PC-3 (cell line): Measurements from ENCODE around the gene SH3BGR. TPM values are rescaled to one million over a fixed set of nuclear protein-coding genes. Genes with fewer than 3 reads are reported as not detected.

Source experiments
- ATAC-seq: fragments of 200-7000 bp; cut with Tn5 transposase; 2 replicates; pipeline ENCODE4 v1.9.1; 2020; ENCODE audit warnings: mild to moderate bottlenecking, moderate library complexity
- BruUV-seq: library from RNA; stranded (reverse); fragments of 400-500 nt; replicated peaks from 2 replicates; lab custom pipeline; 2021; lab: Mats Ljungman, UMichigan
- CTCF ChIA-PET: fragments of 300-600 bp; sonication (Branson Sonifier 250); formaldehyde crosslinking; loops from one replicate; lab custom pipeline; 2022; ENCODE audit warnings: antibody characterized with exemption; lab: Charles Lee
- POLR2A ChIA-PET: fragments of 300-600 bp; sonication (Branson Sonifier 250); formaldehyde crosslinking; loops from one replicate; lab custom pipeline; 2022; ENCODE audit warnings: antibody characterized with exemption; ENCODE audit not compliant: unreplicated experiment; lab: Charles Lee
- DNase-seq: peaks from one replicate; pipeline ENCODE4 v3.0.0-alpha.2; 2015
- H2AFZ ChIP-seq: fragments of 300-600 bp; sonication (generic); 2 replicates; pipeline ENCODE4 v1.6.0; 2016; ENCODE audit warnings: antibody characterized with exemption, low read length
- H3F3A ChIP-seq: fragments of 300-600 bp; sonication (generic); one replicate; pipeline ENCODE4 v1.6.0; 2017; ENCODE audit warnings: antibody characterized with exemption, low read length, control low read depth, mild to moderate bottlenecking; ENCODE audit not compliant: unreplicated experiment
- H3K27ac ChIP-seq: fragments of 300-600 bp; sonication (generic); 2 replicates; pipeline ENCODE4 v1.5.1; 2016; ENCODE audit warnings: mild to moderate bottlenecking, low read length
- H3K27me3 ChIP-seq: fragments of 300-600 bp; sonication (generic); 2 replicates; pipeline ENCODE4 v1.6.1; 2016; ENCODE audit warnings: low read length, mixed read lengths
- H3K36me3 ChIP-seq: fragments of 300-600 bp; sonication (generic); 2 replicates; pipeline ENCODE4 v1.6.1; 2016; ENCODE audit warnings: low read depth, mixed run types, low read length, mixed read lengths
- H3K4me1 ChIP-seq: fragments of 300-600 bp; sonication (generic); 2 replicates; pipeline ENCODE4 v1.5.1; 2016; ENCODE audit warnings: low read length; ENCODE audit not compliant: insufficient read depth
- H3K4me2 ChIP-seq: fragments of 300-600 bp; sonication (generic); 2 replicates; pipeline ENCODE4 v1.6.0; 2016; ENCODE audit warnings: low read length
- H3K4me3 ChIP-seq: fragments of 300-600 bp; sonication (generic); 2 replicates; pipeline ENCODE4 v1.5.1; 2016; ENCODE audit warnings: mild to moderate bottlenecking, low read length, mixed read lengths
- H3K79me2 ChIP-seq: fragments of 300-600 bp; sonication (generic); 2 replicates; pipeline ENCODE4 v1.6.1; 2017; ENCODE audit warnings: low read length, mixed read lengths
- H3K9ac ChIP-seq: fragments of 300-600 bp; sonication (generic); 2 replicates; pipeline ENCODE4 v1.6.0; 2016; ENCODE audit warnings: mild to moderate bottlenecking, low read length
- H3K9me2 ChIP-seq: fragments of 300-600 bp; sonication (generic); replicated peaks from 2 replicates; pipeline ENCODE4 v1.6.1; 2016; ENCODE audit warnings: mixed run types, low read length, mixed read lengths
- H3K9me3 ChIP-seq: fragments of 300-600 bp; sonication (generic); 2 replicates; pipeline ENCODE4 v1.6.1; 2016; ENCODE audit warnings: low read length, mixed read lengths
- H4K20me1 ChIP-seq: fragments of 300-600 bp; sonication (generic); 2 replicates; pipeline ENCODE4 v1.6.1; 2016; ENCODE audit warnings: low read length, mixed read lengths
- EZH2 ChIP-seq: fragments of 300-600 bp; sonication (generic); IDR thresholded peaks from one replicate; pipeline ENCODE4 v1.6.1; 2017; ENCODE audit warnings: antibody characterized with exemption, mild to moderate bottlenecking, low read length; ENCODE audit not compliant: unreplicated experiment
- EZH2phosphoT487 ChIP-seq: fragments of 300-600 bp; sonication (generic); IDR thresholded peaks from 2 replicates; pipeline ENCODE4 v1.6.1; 2018; ENCODE audit warnings: mild to moderate bottlenecking, antibody characterized with exemption, low read length, borderline replicate concordance
- intact Hi-C: fragments of 100-400 bp; cut with micrococcal nuclease; formaldehyde crosslinking; loops from 2 replicates; pipeline ENCODE4 v1.9.0; 2023
- total RNA-seq: library from RNA; depleted of rRNA; stranded (reverse); fragments of >200 nt; gene quantifications from 2 replicates; pipeline ENCODE4 v1.2.3, GENCODE V29; 2014
- TF ChIP-seq, protein P1 (sequence below): fragments of 300-600 bp; sonication (generic); conservative IDR thresholded peaks from 2 replicates; pipeline ENCODE4 v1.5.1; 2017; ENCODE audit warnings: antibody characterized with exemption, low read depth, mild to moderate bottlenecking, low read length

Gene SH3BGR
- total RNA-seq, 1 experiment from 2014 or later, result 1.3 TPM

DNA sequence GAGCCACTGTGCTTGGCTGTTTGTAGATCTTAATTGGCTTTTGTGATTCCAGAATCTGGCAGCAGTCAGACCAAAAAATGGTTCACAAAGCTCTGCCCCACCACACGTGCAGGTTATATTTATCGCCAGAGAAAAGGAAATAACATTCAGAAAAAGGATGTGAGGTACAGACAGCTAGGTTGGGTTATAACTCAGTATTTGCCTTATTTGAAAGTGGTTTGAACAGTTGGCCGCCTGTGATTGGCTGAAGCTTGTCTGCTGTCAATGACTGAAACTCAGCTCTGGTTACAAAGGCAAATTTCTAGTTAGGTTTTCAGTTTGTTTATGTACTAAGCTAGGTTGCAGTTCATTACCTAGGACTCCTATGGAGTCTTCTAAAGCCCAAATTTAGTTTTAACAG, 9.6 kb downstream of the SH3BGR start:
- Histone ChIP-seq H3K9me2 (no peaks in the 10 kb centered on the region), H3K9me3 (no peaks in the 10 kb centered on the region), H3F3A (no peaks in the 10 kb centered on the region), H3K27me3 (no peaks in the 10 kb centered on the region), H3K4me3 (no peak overlapping the region), H3K27ac (no peak overlapping the region), H3K4me1 (no peaks in the 10 kb centered on the region), H3K36me3 (no peaks in the 10 kb centered on the region), H2AFZ (no peak overlapping the region), H3K79me2 (no peaks in the 10 kb centered on the region), H3K4me2 (no peak overlapping the region), H3K9ac (no peak overlapping the region), H4K20me1 (no peaks in the 10 kb centered on the region)
- DNase-seq, result no peak
- TF ChIP-seq EZH2, result no peak
- no peak for TF ChIP-seq EZH2phosphoT487
- no peak for ATAC-seq
- CTCF ChIA-PET, result interaction anchor here (0.6 kb wide), 1 partner anchor 17 kb away, joined by 3 read pairs; no protein-coding TSS in a partner anchor
- POLR2A ChIA-PET, result no interaction called here
- BruUV-seq, result no TSS peak
- intact Hi-C loops, result no loop called here

DNA sequence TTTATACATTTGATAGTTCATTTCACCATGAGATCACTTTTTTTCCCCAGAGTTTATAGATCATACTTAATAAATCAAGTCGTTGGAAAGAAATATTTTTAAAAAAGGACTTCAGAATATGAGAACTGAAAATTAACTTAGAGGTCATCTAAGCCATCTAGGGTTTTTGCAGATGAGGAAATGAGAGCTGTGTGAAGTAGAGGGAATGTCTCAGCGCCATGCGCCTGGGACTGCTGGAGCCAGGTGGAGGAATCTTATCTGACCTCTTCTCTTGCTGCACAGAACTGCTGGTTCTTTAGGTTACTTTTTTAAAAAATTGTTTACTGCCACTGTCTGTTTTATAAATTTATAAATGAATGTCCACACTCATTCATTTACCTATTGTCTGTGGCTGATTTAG, 11.5 kb downstream of the SH3BGR start:
- DNase-seq, result no peak
- Histone ChIP-seq H2AFZ (no peak overlapping the region), H3K4me1 (no peaks in the 10 kb centered on the region), H3K36me3 (no peaks in the 10 kb centered on the region), H3K9me3 (no peaks in the 10 kb centered on the region), H3K27me3 (no peaks in the 10 kb centered on the region), H3K9ac (no peak overlapping the region), H3K27ac (no peak overlapping the region), H3K4me2 (no peak overlapping the region), H3K4me3 (no peak overlapping the region), H3K79me2 (no peaks in the 10 kb centered on the region), H4K20me1 (no peaks in the 10 kb centered on the region), H3K9me2 (no peaks in the 10 kb centered on the region), H3F3A (no peaks in the 10 kb centered on the region)
- no peak for ATAC-seq
- intact Hi-C loops, result no loop called here
- no TSS peak for BruUV-seq
- ChIA-PET POLR2A (no interaction called here), CTCF (no interaction called here)
- TF ChIP-seq EZH2, result no peak
- TF ChIP-seq, protein P1, sequence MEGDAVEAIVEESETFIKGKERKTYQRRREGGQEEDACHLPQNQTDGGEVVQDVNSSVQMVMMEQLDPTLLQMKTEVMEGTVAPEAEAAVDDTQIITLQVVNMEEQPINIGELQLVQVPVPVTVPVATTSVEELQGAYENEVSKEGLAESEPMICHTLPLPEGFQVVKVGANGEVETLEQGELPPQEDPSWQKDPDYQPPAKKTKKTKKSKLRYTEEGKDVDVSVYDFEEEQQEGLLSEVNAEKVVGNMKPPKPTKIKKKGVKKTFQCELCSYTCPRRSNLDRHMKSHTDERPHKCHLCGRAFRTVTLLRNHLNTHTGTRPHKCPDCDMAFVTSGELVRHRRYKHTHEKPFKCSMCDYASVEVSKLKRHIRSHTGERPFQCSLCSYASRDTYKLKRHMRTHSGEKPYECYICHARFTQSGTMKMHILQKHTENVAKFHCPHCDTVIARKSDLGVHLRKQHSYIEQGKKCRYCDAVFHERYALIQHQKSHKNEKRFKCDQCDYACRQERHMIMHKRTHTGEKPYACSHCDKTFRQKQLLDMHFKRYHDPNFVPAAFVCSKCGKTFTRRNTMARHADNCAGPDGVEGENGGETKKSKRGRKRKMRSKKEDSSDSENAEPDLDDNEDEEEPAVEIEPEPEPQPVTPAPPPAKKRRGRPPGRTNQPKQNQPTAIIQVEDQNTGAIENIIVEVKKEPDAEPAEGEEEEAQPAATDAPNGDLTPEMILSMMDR, result no peak
- TF ChIP-seq EZH2phosphoT487, result no peak

DNA sequence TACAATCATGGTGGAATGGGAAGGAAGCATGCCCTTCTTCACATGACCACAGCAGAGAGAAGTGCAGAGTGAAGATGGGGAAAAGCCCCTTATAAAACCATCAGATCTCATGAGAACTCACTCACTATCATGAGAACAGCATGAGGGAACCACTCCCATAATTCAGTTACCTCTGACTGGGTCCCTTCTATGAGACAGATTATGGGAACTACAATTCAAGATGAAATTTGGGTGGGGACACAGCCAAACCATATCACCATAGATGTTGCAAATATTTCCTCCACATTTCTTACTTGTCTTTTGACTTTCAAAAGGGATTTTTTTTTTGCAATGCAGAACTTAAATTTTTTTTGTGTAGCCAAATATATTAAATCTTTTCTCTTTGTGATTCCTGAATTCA, 14.8 kb downstream of the SH3BGR start:
- ATAC-seq, result no peak
- H2AFZ ChIP-seq, result no peak overlapping the region
- TF ChIP-seq EZH2phosphoT487 (no peak), EZH2 (no peak)
- TF ChIP-seq, protein P1, result no peak

More for the DNA sequence above, 14.8 kb downstream of the SH3BGR start:
- Histone ChIP-seq H3F3A (no peaks in the 10 kb centered on the region), H3K36me3 (no peaks in the 10 kb centered on the region), H3K9me2 (no peaks in the 10 kb centered on the region), H3K4me3 (no peak overlapping the region), H3K4me2 (no peak overlapping the region), H3K9ac (no peak overlapping the region), H3K4me1 (no peaks in the 10 kb centered on the region), H3K27ac (no peak overlapping the region), H4K20me1 (no peaks in the 10 kb centered on the region), H3K9me3 (no peaks in the 10 kb centered on the region), H3K27me3 (no peaks in the 10 kb centered on the region), H3K79me2 (no peaks in the 10 kb centered on the region)
- CTCF ChIA-PET, result no interaction called here
- intact Hi-C loops, result no loop called here
- POLR2A ChIA-PET, result no interaction called here
- no TSS peak for BruUV-seq
- DNase-seq, result no peak
